ENCODE measurements around the gene PYHIN1.

Gene PYHIN1

DNA sequence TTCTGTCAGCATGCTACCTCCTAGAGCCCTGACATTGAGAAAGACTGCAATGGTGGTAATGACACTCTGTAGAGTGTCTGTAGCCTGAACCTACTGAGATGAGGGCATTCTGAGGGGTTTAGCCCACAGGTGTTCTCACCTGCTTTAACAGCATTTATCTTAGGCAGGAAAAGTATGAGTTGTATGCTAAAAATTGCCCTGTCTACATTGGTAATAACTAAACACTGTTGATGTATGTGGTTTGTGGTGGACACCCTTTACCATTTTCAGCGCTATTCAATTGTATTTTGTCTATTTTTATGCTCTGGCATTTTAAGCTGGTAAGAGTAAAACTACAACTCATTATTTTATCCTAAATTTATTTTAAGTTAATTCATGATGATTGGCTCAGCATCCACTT, 10.0 kb downstream of the PYHIN1 start:
- Histone ChIP-seq H3K4me1 (ENCODE audit: control insufficient read depth in 2 of 2, insufficient read depth in 2 of 2, low read length in 2 of 2) (no peaks in the 10 kb centered on the region), H3K9ac (ENCODE audit: low read depth in 1 of 2, low read length in 2 of 2) (no peak overlapping the region), H3K4me3 (ENCODE audit: low read length in 2 of 2) (no peak overlapping the region), H3K27me3 (ENCODE audit: control insufficient read depth in 2 of 2, insufficient read depth in 2 of 2, low read length in 2 of 2) (no peaks in the 10 kb centered on the region), H3K27ac (ENCODE audit: low read depth in 2 of 2, low read length in 2 of 2) (no peak overlapping the region), H3K36me3 (ENCODE audit: control insufficient read depth in 2 of 2, insufficient read depth in 2 of 2, low read length in 2 of 2) (no peaks in the 10 kb centered on the region), H3K9me3 (ENCODE audit: control insufficient read depth in 2 of 2, low read length in 2 of 2) (no peaks in the 10 kb centered on the region)

DNA sequence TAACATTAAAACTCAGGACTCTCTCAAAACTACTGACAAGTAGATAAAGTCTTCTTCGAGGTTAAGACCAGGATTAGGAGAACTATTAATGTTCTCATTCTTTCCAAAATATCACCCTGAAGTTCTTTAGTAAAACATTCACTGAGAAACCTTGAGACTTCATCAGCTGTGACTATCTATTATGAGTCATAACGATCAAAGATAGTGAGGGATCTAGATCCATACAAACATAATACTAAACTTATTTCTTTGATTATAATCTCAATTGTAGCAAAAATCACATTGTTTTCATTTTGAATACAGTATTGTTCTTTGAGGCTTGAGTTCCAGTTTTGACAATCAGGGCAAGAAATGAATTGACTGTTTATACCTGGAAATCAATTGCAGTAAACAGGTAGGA, 11.1 kb downstream of the PYHIN1 start:
- no peak overlapping the region for H3K4me3 ChIP-seq (ENCODE audit: low read length in 2 of 2)
- no peaks in the 10 kb centered on the region for H3K36me3 ChIP-seq (ENCODE audit: control insufficient read depth in 2 of 2, insufficient read depth in 2 of 2, low read length in 2 of 2)
- no peaks in the 10 kb centered on the region for H3K27me3 ChIP-seq (ENCODE audit: control insufficient read depth in 2 of 2, insufficient read depth in 2 of 2, low read length in 2 of 2)
- no peak overlapping the region for H3K27ac ChIP-seq (ENCODE audit: low read depth in 2 of 2, low read length in 2 of 2)
- H3K9me3 ChIP-seq (ENCODE audit: control insufficient read depth in 2 of 2, low read length in 2 of 2): no peaks in the 10 kb centered on the region
- no peak overlapping the region for H3K9ac ChIP-seq (ENCODE audit: low read depth in 1 of 2, low read length in 2 of 2)
- H3K4me1 ChIP-seq (ENCODE audit: control insufficient read depth in 2 of 2, insufficient read depth in 2 of 2, low read length in 2 of 2): no peaks in the 10 kb centered on the region

DNA sequence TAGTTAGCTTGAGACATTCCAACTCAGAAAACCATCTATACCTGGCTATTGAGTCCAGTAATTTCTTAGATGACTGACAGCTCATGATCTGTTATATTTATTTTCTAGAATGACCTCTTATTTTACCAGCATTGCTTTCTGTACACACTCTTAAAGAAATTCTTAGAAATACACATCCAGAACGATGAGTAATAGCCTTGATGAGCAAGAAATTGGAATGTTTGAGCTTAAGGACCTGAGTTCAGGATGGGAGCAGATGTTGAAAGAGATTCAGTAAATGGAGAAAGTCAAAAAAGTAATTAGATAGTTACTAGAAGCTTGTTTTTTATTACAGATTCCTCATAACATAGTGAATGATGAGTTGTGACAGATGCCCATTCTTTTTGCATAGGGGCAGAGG, 11.7 kb downstream of the PYHIN1 start:
- no peak overlapping the region for H3K27ac ChIP-seq (ENCODE audit: low read depth in 2 of 2, low read length in 2 of 2)
- no peaks in the 10 kb centered on the region for H3K4me1 ChIP-seq (ENCODE audit: control insufficient read depth in 2 of 2, insufficient read depth in 2 of 2, low read length in 2 of 2)
- no peak overlapping the region for H3K4me3 ChIP-seq (ENCODE audit: low read length in 2 of 2)
- no peaks in the 10 kb centered on the region for H3K9me3 ChIP-seq (ENCODE audit: control insufficient read depth in 2 of 2, low read length in 2 of 2)
- no peak overlapping the region for H3K9ac ChIP-seq (ENCODE audit: low read depth in 1 of 2, low read length in 2 of 2)
- no peaks in the 10 kb centered on the region for H3K27me3 ChIP-seq (ENCODE audit: control insufficient read depth in 2 of 2, insufficient read depth in 2 of 2, low read length in 2 of 2)
- H3K36me3 ChIP-seq (ENCODE audit: control insufficient read depth in 2 of 2, insufficient read depth in 2 of 2, low read length in 2 of 2): no peaks in the 10 kb centered on the region

DNA sequence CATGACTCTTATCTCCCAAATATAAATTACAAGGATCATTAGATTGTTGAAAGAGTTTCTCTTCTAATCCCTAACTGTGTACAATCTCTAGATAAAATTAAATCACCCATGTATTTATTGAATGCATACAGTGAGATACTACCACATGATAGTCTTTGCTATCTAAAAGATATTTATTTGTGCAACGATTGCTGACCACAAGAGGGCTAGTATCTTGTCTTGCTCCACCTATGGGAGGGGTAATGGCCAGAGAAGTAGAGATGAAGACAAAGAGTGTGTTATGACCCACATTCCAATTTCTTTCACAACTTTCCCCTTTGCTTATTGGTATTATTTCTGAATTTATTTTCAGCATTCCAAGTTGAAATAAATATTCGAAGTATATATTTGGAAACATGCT, 13.7 kb downstream of the PYHIN1 start:
- no peak overlapping the region for H3K9ac ChIP-seq (ENCODE audit: low read depth in 1 of 2, low read length in 2 of 2)
- H3K27me3 ChIP-seq (ENCODE audit: control insufficient read depth in 2 of 2, insufficient read depth in 2 of 2, low read length in 2 of 2): no peaks in the 10 kb centered on the region
- no peaks in the 10 kb centered on the region for H3K9me3 ChIP-seq (ENCODE audit: control insufficient read depth in 2 of 2, low read length in 2 of 2)
- no peaks in the 10 kb centered on the region for H3K4me1 ChIP-seq (ENCODE audit: control insufficient read depth in 2 of 2, insufficient read depth in 2 of 2, low read length in 2 of 2)
- no peak overlapping the region for H3K27ac ChIP-seq (ENCODE audit: low read depth in 2 of 2, low read length in 2 of 2)
- H3K36me3 ChIP-seq (ENCODE audit: control insufficient read depth in 2 of 2, insufficient read depth in 2 of 2, low read length in 2 of 2): no peaks in the 10 kb centered on the region
- H3K4me3 ChIP-seq (ENCODE audit: low read length in 2 of 2): no peak overlapping the region

DNA sequence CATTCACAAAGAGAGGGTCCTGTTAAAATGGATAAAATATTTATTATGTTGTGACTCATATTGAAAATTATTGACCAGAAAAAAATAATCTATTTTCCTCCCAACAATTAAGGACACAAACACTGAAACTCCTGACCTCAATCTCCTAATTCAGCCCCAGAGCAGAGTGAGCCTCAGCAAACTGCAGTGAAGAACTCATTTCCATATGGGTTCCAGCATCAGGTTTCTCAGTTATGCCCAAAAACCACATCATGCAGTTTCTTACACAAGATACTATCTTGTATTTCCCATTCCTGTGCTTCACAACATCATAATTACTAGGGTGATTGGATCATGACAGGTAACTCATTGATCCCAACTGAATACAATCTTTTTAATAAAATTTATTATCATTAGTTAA, 15.4 kb downstream of the PYHIN1 start:
- Histone ChIP-seq H3K4me3 (ENCODE audit: low read length in 2 of 2) (no peak overlapping the region), H3K9ac (ENCODE audit: low read depth in 1 of 2, low read length in 2 of 2) (no peak overlapping the region), H3K9me3 (ENCODE audit: control insufficient read depth in 2 of 2, low read length in 2 of 2) (no peaks in the 10 kb centered on the region), H3K36me3 (ENCODE audit: control insufficient read depth in 2 of 2, insufficient read depth in 2 of 2, low read length in 2 of 2) (no peaks in the 10 kb centered on the region), H3K4me1 (ENCODE audit: control insufficient read depth in 2 of 2, insufficient read depth in 2 of 2, low read length in 2 of 2) (no peaks in the 10 kb centered on the region), H3K27ac (ENCODE audit: low read depth in 2 of 2, low read length in 2 of 2) (no peak overlapping the region), H3K27me3 (ENCODE audit: control insufficient read depth in 2 of 2, insufficient read depth in 2 of 2, low read length in 2 of 2) (no peaks in the 10 kb centered on the region)

DNA sequence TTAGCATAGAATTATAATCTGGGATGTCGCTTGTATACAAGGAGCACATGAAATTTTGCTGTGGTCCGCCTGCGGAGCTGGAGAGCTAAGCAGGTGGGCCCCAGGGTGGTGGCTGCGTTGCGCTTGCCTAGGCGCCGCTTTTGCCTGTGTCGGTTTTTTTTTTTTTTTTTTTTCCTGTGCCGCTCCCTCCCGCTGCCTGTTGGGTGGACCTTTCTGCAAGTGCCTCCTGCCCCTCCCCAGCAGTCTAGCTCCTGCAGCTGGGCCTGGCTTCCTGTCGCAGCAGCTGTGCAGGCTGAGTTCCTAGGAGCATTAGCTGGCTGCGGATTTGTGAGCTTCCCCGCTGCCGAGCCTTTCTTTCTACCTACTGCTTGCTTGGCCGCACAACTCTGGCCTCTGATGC, 20.6 kb downstream of the PYHIN1 start:
- Histone ChIP-seq H3K27ac (ENCODE audit: low read depth in 2 of 2, low read length in 2 of 2) (no peak overlapping the region), H3K4me3 (ENCODE audit: low read length in 2 of 2) (no peak overlapping the region), H3K9me3 (ENCODE audit: control insufficient read depth in 2 of 2, low read length in 2 of 2) (no peaks in the 10 kb centered on the region)

DNA sequence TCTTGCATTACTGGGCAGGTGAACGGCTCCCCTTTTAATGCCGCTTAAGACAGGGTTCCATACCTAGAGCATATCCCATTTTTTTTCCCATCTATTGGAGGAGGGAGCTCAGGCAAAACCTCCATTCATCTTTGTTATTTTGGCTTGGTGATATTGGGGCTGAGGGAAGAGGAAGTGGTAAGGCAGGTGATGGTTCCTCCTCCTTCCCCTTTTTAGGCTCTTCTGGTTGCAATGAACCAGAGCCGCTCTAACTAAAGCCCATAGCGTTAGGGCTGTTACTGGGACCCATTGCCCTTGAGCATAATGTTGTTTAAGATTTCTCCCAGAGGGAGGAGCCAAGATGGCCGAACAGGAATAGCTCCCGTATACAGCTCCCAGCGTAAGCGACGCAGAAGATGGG, 21.1 kb downstream of the PYHIN1 start:
- no peaks in the 10 kb centered on the region for H3K9me3 ChIP-seq (ENCODE audit: control insufficient read depth in 2 of 2, low read length in 2 of 2)
- H3K4me1 ChIP-seq (ENCODE audit: control insufficient read depth in 2 of 2, insufficient read depth in 2 of 2, low read length in 2 of 2): no peaks in the 10 kb centered on the region
- no peak overlapping the region for H3K9ac ChIP-seq (ENCODE audit: low read depth in 1 of 2, low read length in 2 of 2)
- no peak overlapping the region for H3K27ac ChIP-seq (ENCODE audit: low read depth in 2 of 2, low read length in 2 of 2)
- no peaks in the 10 kb centered on the region for H3K27me3 ChIP-seq (ENCODE audit: control insufficient read depth in 2 of 2, insufficient read depth in 2 of 2, low read length in 2 of 2)
- no peak overlapping the region for H3K4me3 ChIP-seq (ENCODE audit: low read length in 2 of 2)
- no peaks in the 10 kb centered on the region for H3K36me3 ChIP-seq (ENCODE audit: control insufficient read depth in 2 of 2, insufficient read depth in 2 of 2, low read length in 2 of 2)

More for the DNA sequence above, 20.6 kb downstream of the PYHIN1 start:
- H3K9ac ChIP-seq (ENCODE audit: low read depth in 1 of 2, low read length in 2 of 2): no peak overlapping the region
- no peaks in the 10 kb centered on the region for H3K4me1 ChIP-seq (ENCODE audit: control insufficient read depth in 2 of 2, insufficient read depth in 2 of 2, low read length in 2 of 2)
- H3K36me3 ChIP-seq (ENCODE audit: control insufficient read depth in 2 of 2, insufficient read depth in 2 of 2, low read length in 2 of 2): no peaks in the 10 kb centered on the region
- H3K27me3 ChIP-seq (ENCODE audit: control insufficient read depth in 2 of 2, insufficient read depth in 2 of 2, low read length in 2 of 2): no peaks in the 10 kb centered on the region

DNA sequence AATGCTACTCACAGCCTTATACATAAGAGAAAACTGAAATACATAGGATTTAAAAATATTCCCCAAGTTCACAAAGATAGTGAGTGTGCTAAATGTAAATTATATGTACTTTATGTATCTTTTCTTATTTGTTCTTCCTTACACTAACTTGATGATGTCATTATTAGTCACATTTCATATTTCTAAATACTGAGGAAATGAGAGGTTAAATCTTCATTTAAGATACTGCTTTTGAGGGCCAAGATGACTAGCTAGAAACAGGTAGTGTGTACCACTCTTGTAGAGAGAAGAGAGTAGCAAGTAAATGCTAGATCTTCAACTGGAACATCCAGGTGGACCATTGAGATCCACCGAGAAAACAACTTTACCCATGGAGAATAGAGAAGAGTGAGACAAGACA, 29.8 kb downstream of the PYHIN1 start:
- no peak overlapping the region for H3K4me3 ChIP-seq (ENCODE audit: low read length in 2 of 2)
- H3K27me3 ChIP-seq (ENCODE audit: control insufficient read depth in 2 of 2, insufficient read depth in 2 of 2, low read length in 2 of 2): no peaks in the 10 kb centered on the region
- H3K36me3 ChIP-seq (ENCODE audit: control insufficient read depth in 2 of 2, insufficient read depth in 2 of 2, low read length in 2 of 2): no peaks in the 10 kb centered on the region
- no peaks in the 10 kb centered on the region for H3K9me3 ChIP-seq (ENCODE audit: control insufficient read depth in 2 of 2, low read length in 2 of 2)
- H3K27ac ChIP-seq (ENCODE audit: low read depth in 2 of 2, low read length in 2 of 2): no peak overlapping the region
- H3K9ac ChIP-seq (ENCODE audit: low read depth in 1 of 2, low read length in 2 of 2): no peak overlapping the region
- no peaks in the 10 kb centered on the region for H3K4me1 ChIP-seq (ENCODE audit: control insufficient read depth in 2 of 2, insufficient read depth in 2 of 2, low read length in 2 of 2)

DNA sequence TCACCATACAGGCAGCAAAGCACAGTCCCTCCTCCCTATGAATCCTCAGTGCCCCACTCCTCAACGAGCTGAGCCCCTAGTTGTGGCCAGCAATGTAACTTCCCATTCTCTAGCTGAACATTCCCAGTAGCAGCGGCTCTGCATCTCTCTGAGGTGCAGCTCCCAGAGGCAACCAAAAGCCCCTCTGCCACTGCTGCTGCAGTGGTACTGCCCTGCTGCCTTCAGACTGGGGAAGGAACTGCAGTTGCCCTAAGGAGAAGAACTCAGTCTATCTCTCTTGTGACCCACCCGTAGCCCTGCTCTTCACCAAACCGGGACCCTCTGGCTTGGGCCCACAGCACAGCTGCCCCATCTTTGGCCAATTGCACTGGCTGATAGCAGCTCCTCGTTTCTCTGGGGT, 31.6 kb downstream of the PYHIN1 start:
- Histone ChIP-seq H3K36me3 (ENCODE audit: control insufficient read depth in 2 of 2, insufficient read depth in 2 of 2, low read length in 2 of 2) (no peaks in the 10 kb centered on the region), H3K9me3 (ENCODE audit: control insufficient read depth in 2 of 2, low read length in 2 of 2) (no peaks in the 10 kb centered on the region), H3K27me3 (ENCODE audit: control insufficient read depth in 2 of 2, insufficient read depth in 2 of 2, low read length in 2 of 2) (no peaks in the 10 kb centered on the region), H3K4me3 (ENCODE audit: low read length in 2 of 2) (no peak overlapping the region), H3K4me1 (ENCODE audit: control insufficient read depth in 2 of 2, insufficient read depth in 2 of 2, low read length in 2 of 2) (no peaks in the 10 kb centered on the region), H3K9ac (ENCODE audit: low read depth in 1 of 2, low read length in 2 of 2) (no peak overlapping the region), H3K27ac (ENCODE audit: low read depth in 2 of 2, low read length in 2 of 2) (no peak overlapping the region)

DNA sequence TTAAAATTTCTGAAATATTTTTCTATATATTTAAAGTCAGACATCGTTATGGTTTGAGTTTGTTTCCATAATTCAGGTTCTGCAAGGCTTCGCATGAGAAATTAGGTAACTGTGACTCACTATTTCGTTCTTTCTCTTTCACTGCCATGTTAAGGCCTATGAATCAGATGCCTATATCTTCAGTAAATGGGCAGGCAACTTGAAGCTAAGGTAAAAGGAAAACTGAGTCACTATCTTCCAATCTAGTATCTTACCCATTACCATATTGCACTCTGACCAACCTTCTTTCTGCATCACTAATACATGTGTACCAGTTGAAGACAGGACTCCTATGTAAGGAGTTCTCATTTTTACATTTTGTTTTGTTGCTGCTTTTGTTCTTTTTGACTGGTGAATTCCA, 37.8 kb downstream of the PYHIN1 start:
- Histone ChIP-seq H3K36me3 (ENCODE audit: control insufficient read depth in 2 of 2, insufficient read depth in 2 of 2, low read length in 2 of 2) (no peaks in the 10 kb centered on the region), H3K9me3 (ENCODE audit: control insufficient read depth in 2 of 2, low read length in 2 of 2) (no peaks in the 10 kb centered on the region), H3K4me3 (ENCODE audit: low read length in 2 of 2) (no peak overlapping the region), H3K4me1 (ENCODE audit: control insufficient read depth in 2 of 2, insufficient read depth in 2 of 2, low read length in 2 of 2) (no peaks in the 10 kb centered on the region), H3K9ac (ENCODE audit: low read depth in 1 of 2, low read length in 2 of 2) (no peak overlapping the region), H3K27ac (ENCODE audit: low read depth in 2 of 2, low read length in 2 of 2) (no peak overlapping the region), H3K27me3 (ENCODE audit: control insufficient read depth in 2 of 2, insufficient read depth in 2 of 2, low read length in 2 of 2) (no peaks in the 10 kb centered on the region)

DNA sequence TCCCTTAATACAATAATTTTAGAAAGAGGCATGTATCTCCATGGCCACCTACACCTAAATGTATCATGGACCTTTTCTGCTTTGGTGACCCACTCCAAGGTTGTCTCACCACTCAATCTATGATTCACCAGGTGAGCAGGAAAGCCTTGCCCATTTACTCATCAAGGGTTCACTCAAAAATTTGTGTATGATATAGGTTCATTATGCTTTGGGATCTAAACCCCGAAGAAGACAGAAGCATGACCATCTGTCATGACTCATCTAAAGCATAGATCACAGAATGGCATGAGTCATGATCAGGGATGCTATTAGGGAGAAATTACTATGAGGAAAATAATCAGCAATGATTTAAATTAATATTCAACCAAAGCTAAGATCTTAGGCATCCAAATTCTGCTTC, 38.5 kb downstream of the PYHIN1 start:
- no peaks in the 10 kb centered on the region for H3K9me3 ChIP-seq (ENCODE audit: control insufficient read depth in 2 of 2, low read length in 2 of 2)
- no peak overlapping the region for H3K27ac ChIP-seq (ENCODE audit: low read depth in 2 of 2, low read length in 2 of 2)
- H3K36me3 ChIP-seq (ENCODE audit: control insufficient read depth in 2 of 2, insufficient read depth in 2 of 2, low read length in 2 of 2): no peaks in the 10 kb centered on the region
- no peak overlapping the region for H3K4me3 ChIP-seq (ENCODE audit: low read length in 2 of 2)
- H3K9ac ChIP-seq (ENCODE audit: low read depth in 1 of 2, low read length in 2 of 2): no peak overlapping the region
- no peaks in the 10 kb centered on the region for H3K27me3 ChIP-seq (ENCODE audit: control insufficient read depth in 2 of 2, insufficient read depth in 2 of 2, low read length in 2 of 2)
- no peaks in the 10 kb centered on the region for H3K4me1 ChIP-seq (ENCODE audit: control insufficient read depth in 2 of 2, insufficient read depth in 2 of 2, low read length in 2 of 2)
